HepG2 (cell line): ENCODE measurements around the gene SDF2. TPM values are rescaled to one million over a fixed set of nuclear protein-coding genes. Genes with fewer than 3 reads are reported as not detected.

Experiments used
- CCAR2 ChIP-seq: fragments of 200-400 bp; formaldehyde crosslinking; optimal IDR thresholded peaks from 2 replicates; pipeline ENCODE3; 2018; ENCODE audit warnings: low read depth, mild to moderate bottlenecking, low read length, moderate library complexity
- FOXA1 ChIP-seq, 2 experiments: fragments of 450-650 bp in 1 of 2; sonication (generic) in 1 of 2; formaldehyde crosslinking in 1 of 2; IDR thresholded peaks; 2 replicates each; pipeline versions ENCODE4 v1.4.0 to v1.6.1; 2016 to 2020; ENCODE audit warnings: missing genetic modification reagents in 1 of 2
- FOXK1 ChIP-seq: sonication (generic); formaldehyde crosslinking; IDR thresholded peaks from 2 replicates; pipeline ENCODE4 v1.4.0; 2020; ENCODE audit warnings: low read depth, missing genetic modification reagents, borderline replicate concordance
- HDAC2 ChIP-seq: sonication (generic); formaldehyde crosslinking; IDR thresholded peaks from 2 replicates; pipeline ENCODE4 v1.4.0; 2020; ENCODE audit warnings: missing genetic modification reagents
- HOXA3 ChIP-seq: sonication (generic); formaldehyde crosslinking; IDR thresholded peaks from 2 replicates; pipeline ENCODE4 v1.5.0; 2020; ENCODE audit warnings: missing genetic modification reagents
- HOXA9 ChIP-seq: sonication (generic); formaldehyde crosslinking; IDR thresholded peaks from 2 replicates; pipeline ENCODE4 v1.8.1; 2022; ENCODE audit warnings: missing genetic modification reagents, mild to moderate bottlenecking, moderate library complexity, borderline replicate concordance
- KMT2B ChIP-seq: IDR thresholded peaks from 2 replicates; pipeline ENCODE4 v1.6.1; 2016; ENCODE audit warnings: missing genetic modification reagents, missing compliant biosample characterization
- MAZ ChIP-seq, 2 experiments: sonication (generic) in 1 of 2; formaldehyde crosslinking in 1 of 2; IDR thresholded peaks; 2 replicates each; pipeline versions ENCODE4 v1.5.0 to v1.6.1; 2012 to 2020; ENCODE audit warnings: low read depth in 2 of 2, mild to moderate bottlenecking in 2 of 2, borderline replicate concordance in 1 of 2, improper control_type of control experiment in 1 of 2, low read length in 1 of 2, missing genetic modification reagents in 1 of 2, moderate library complexity in 1 of 2
- POLR2AphosphoS5 ChIP-seq: IDR thresholded peaks from 2 replicates; pipeline ENCODE4 v1.6.1; 2012; ENCODE audit warnings: low read depth, low read length
- RARA ChIP-seq: IDR thresholded peaks from 2 replicates; pipeline ENCODE4 v1.6.1; 2016; ENCODE audit warnings: missing genetic modification reagents, missing compliant biosample characterization
- RBFOX2 ChIP-seq: fragments of 200-400 bp; formaldehyde crosslinking; IDR thresholded peaks from 2 replicates; pipeline ENCODE4 v1.6.1; 2017; ENCODE audit warnings: low read depth, mild to moderate bottlenecking, low read length
- SIX4 ChIP-seq: sonication (generic); formaldehyde crosslinking; IDR thresholded peaks from 2 replicates; pipeline ENCODE4 v1.4.0; 2020; ENCODE audit warnings: missing genetic modification reagents
- SMAD3 ChIP-seq: sonication (generic); formaldehyde crosslinking; IDR thresholded peaks from 2 replicates; pipeline ENCODE4 v1.4.0; 2020; ENCODE audit warnings: missing genetic modification reagents
- SP5 ChIP-seq: IDR thresholded peaks from 2 replicates; pipeline ENCODE4 v1.6.1; 2016; ENCODE audit warnings: low read depth, borderline replicate concordance
- ZFAT ChIP-seq: sonication (generic); formaldehyde crosslinking; conservative IDR thresholded peaks from 2 replicates; pipeline ENCODE4 v1.8.1; 2023; ENCODE audit warnings: missing genetic modification reagents, inconsistent platforms
- ZFP82 ChIP-seq: sonication (generic); formaldehyde crosslinking; IDR thresholded peaks from 2 replicates; pipeline ENCODE4 v1.5.1; 2020; ENCODE audit warnings: mild to moderate bottlenecking, missing genetic modification reagents, borderline replicate concordance
- ZFYVE20 ChIP-seq: sonication (generic); formaldehyde crosslinking; IDR thresholded peaks from 2 replicates; pipeline ENCODE4 v1.8.0; 2023; ENCODE audit warnings: low read depth, mild to moderate bottlenecking, moderate library complexity, missing genetic modification reagents, borderline replicate concordance
- ZNF3 ChIP-seq: IDR thresholded peaks from 2 replicates; pipeline ENCODE4 v1.7.0; 2017; ENCODE audit warnings: inconsistent platforms
- ZNF317 ChIP-seq: sonication (generic); formaldehyde crosslinking; IDR thresholded peaks from 2 replicates; pipeline ENCODE4 v1.5.0; 2020; ENCODE audit warnings: mild to moderate bottlenecking, missing genetic modification reagents
- ZNF33B ChIP-seq: sonication (generic); formaldehyde crosslinking; IDR thresholded peaks from 2 replicates; pipeline ENCODE4 v1.5.1; 2020; ENCODE audit warnings: mild to moderate bottlenecking, missing genetic modification reagents
- ZNF615 ChIP-seq: sonication (generic); formaldehyde crosslinking; IDR thresholded peaks from 2 replicates; pipeline ENCODE4 v1.5.0; 2020; ENCODE audit warnings: mild to moderate bottlenecking, missing genetic modification reagents, borderline replicate concordance
- ZNF768 ChIP-seq: sonication (generic); formaldehyde crosslinking; IDR thresholded peaks from 2 replicates; pipeline ENCODE4 v1.4.0; 2020; ENCODE audit warnings: missing genetic modification reagents
- ZNF792 ChIP-seq: IDR thresholded peaks from 2 replicates; pipeline ENCODE4 v1.6.1; 2016
- ZSCAN12 ChIP-seq: sonication (generic); formaldehyde crosslinking; IDR thresholded peaks from 2 replicates; pipeline ENCODE4 v1.9.0; 2021; ENCODE audit warnings: mild to moderate bottlenecking, missing genetic modification reagents
- polyA plus RNA-seq, 8 experiments: library from polyadenylated mRNA; depleted of rRNA in 3 of 8; stranded (reverse) in 7 of 8; unstranded in 1 of 8; fragments of >200 nt; fragmentation: Illumina TruSeq in 4 of 8; extraction: Trizol in 4 of 8; gene quantifications; 2 replicates each; pipeline versions ENCODE4 v1.2.1 to v1.2.3, GENCODE V29; 2011 to 2016; ENCODE audit warnings: low read depth in 4 of 8, missing spikeins in 1 of 8, mixed read lengths in 1 of 8; ENCODE audit not compliant: insufficient read depth in 1 of 8
- total RNA-seq, 5 experiments: library from RNA; depleted of rRNA; stranded (reverse); fragments of >200 nt; fragmentation: Illumina TruSeq; extraction: Trizol; gene quantifications; 2 replicates each; pipeline ENCODE4 v1.2.3, GENCODE V29; 2016; ENCODE audit warnings: low read depth in 1 of 5
- TF ChIP-seq, protein P1 (sequence below): sonication (generic); formaldehyde crosslinking; IDR thresholded peaks from 2 replicates; pipeline ENCODE4 v1.5.0; 2020; ENCODE audit warnings: mild to moderate bottlenecking, missing genetic modification reagents
- TF ChIP-seq, protein P2 (sequence below): sonication (generic); formaldehyde crosslinking; IDR thresholded peaks from 2 replicates; pipeline ENCODE4 v1.8.0; 2022; ENCODE audit warnings: low read depth, missing genetic modification reagents
- TF ChIP-seq, protein P3 (sequence below): sonication (generic); formaldehyde crosslinking; IDR thresholded peaks from 2 replicates; pipeline ENCODE4 v1.8.1; 2023; ENCODE audit warnings: mild to moderate bottlenecking, inconsistent platforms, moderate library complexity, missing genetic modification reagents, borderline replicate concordance

The SDF2 gene
- total and polyA plus RNA-seq, 2 of the 13 experiments (the other 11 are each of a cell fraction or from before 2014, with no cell fraction given), result 58.2 to 58.4 TPM

DNA sequence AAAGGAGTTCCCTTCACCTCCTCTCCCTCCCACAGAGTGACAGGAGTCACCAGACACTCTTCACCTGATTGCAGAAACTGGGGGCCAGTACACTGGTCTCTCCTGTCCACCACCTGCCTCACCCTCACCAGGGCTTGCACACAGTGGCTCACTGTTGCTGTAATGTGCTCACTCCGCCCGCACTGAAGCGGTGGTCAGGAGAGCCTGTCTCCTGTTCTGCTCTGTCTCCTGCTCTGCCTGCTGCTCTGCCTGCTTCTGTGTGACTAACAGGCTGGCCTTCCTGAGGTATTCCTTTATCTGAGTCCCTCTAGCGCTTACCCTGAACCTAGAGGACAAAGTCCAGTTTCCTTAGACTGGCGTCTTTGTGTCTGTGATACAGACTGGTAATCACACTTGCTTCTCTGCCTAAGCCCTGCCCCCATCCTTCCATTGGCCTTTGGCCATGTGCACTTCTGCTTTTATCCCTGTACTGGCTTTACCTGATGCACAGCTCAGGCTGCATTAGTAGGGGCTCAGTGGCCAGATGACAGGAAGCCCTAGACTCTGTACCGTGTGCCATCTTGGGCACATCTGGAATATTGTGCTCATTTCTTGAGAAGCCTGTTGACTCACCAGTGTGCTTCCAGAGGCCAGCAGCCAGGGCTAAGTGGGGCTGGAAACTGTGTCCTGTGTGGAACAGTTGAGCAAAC is 36.7 kb upstream of the SDF2 start (continued):
- TF ChIP-seq, protein P1, sequence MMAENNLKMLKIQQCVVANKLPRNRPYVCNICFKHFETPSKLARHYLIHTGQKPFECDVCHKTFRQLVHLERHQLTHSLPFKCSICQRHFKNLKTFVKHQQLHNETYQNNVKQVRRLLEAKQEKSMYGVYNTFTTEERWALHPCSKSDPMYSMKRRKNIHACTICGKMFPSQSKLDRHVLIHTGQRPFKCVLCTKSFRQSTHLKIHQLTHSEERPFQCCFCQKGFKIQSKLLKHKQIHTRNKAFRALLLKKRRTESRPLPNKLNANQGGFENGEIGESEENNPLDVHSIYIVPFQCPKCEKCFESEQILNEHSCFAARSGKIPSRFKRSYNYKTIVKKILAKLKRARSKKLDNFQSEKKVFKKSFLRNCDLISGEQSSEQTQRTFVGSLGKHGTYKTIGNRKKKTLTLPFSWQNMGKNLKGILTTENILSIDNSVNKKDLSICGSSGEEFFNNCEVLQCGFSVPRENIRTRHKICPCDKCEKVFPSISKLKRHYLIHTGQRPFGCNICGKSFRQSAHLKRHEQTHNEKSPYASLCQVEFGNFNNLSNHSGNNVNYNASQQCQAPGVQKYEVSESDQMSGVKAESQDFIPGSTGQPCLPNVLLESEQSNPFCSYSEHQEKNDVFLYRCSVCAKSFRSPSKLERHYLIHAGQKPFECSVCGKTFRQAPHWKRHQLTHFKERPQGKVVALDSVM (CRISPR knock-in tag), result no peak
- TF ChIP-seq SP5 (CRISPR knock-in tag), result peak; percentile 64
- TF ChIP-seq ZNF33B (CRISPR knock-in tag), result 0 out of 2 replicates have a peak, but pooled peaks have one; percentile 63
- TF ChIP-seq ZSCAN12 (CRISPR knock-in tag), result no peak
- no peak for TF ChIP-seq ZFP82 (CRISPR knock-in tag)
- TF ChIP-seq FOXA1 (IDR thresholded peaks at IDR 0.05), result no peak
- 0 out of 2 replicates have a peak, but pooled peaks have one; percentile 24 for TF ChIP-seq FOXA1 (CRISPR knock-in tag; IDR thresholded peaks at IDR 0.05)
- TF ChIP-seq, protein P2, sequence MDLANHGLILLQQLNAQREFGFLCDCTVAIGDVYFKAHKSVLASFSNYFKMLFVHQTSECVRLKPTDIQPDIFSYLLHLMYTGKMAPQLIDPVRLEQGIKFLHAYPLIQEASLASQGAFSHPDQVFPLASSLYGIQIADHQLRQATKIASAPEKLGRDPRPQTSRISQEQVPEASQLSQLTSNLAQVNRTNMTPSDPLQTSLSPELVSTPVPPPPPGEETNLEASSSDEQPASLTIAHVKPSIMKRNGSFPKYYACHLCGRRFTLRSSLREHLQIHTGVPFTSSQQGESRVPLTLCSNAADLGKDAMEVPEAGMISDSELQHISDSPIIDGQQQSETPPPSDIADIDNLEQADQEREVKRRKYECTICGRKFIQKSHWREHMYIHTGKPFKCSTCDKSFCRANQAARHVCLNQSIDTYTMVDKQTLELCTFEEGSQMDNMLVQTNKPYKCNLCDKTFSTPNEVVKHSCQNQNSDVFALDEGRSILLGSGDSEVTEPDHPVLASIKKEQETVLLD (CRISPR knock-in tag), result peak; percentile 62; the same call in 1 of the 2 replicates
- TF ChIP-seq ZFYVE20 (CRISPR knock-in tag), result no peak
- TF ChIP-seq CCAR2, result peak; percentile 53
- TF ChIP-seq ZNF317 (CRISPR knock-in tag), result no peak
- TF ChIP-seq SMAD3 (CRISPR knock-in tag), result 0 out of 2 replicates have a peak, but pooled peaks have one; percentile 18
- TF ChIP-seq KMT2B (CRISPR knock-in tag), result peak; percentile 53
- peak; percentile 88 for TF ChIP-seq HOXA3
- TF ChIP-seq ZNF3 (CRISPR knock-in tag), result peak; percentile 99
- TF ChIP-seq RBFOX2, result no peak
- peak; percentile 95 for TF ChIP-seq HDAC2 (CRISPR knock-in tag)
- TF ChIP-seq, protein P3, sequence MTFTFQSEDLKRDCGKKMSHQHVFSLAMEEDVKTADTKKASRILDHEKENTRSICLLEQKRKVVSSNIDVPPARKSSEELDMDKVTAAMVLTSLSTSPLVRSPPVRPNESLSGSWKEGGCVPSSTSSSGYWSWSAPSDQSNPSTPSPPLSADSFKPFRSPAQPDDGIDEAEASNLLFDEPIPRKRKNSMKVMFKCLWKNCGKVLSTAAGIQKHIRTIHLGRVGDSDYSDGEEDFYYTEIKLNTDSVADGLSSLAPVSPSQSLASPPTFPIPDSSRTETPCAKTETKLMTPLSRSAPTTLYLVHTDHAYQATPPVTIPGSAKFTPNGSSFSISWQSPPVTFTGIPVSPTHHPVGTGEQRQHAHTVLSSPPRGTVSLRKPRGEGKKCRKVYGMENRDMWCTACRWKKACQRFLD, result no peak
- peak; percentile 68 for TF ChIP-seq RARA (CRISPR knock-in tag)
- TF ChIP-seq SIX4 (CRISPR knock-in tag), result peak; percentile 72
- TF ChIP-seq ZNF615 (CRISPR knock-in tag), result peak; percentile 76; the same call in 1 of the 2 replicates
- peak; percentile 71 for TF ChIP-seq ZNF768 (CRISPR knock-in tag)
- no peak; the same call in 1 of the 2 replicates for TF ChIP-seq FOXK1 (CRISPR knock-in tag)
- TF ChIP-seq MAZ (IDR thresholded peaks at IDR 0.05; ENCODE audit: borderline replicate concordance, low read depth, low read length), result 0 out of 2 replicates have a peak, but pooled peaks have one; percentile 9
- peak; percentile 37 for TF ChIP-seq MAZ (CRISPR knock-in tag; IDR thresholded peaks at IDR 0.05; ENCODE audit: low read depth)
- TF ChIP-seq POLR2AphosphoS5, result peak; percentile 84
- TF ChIP-seq ZNF792 (CRISPR knock-in tag), result peak; percentile 87; the same call in 1 of the 2 replicates
- TF ChIP-seq HOXA9 (CRISPR knock-in tag), result peak; percentile 59; the same call in 1 of the 2 replicates
- no peak for TF ChIP-seq ZFAT
